WTC11 (cell line): ENCODE results near the gene PARD3B. TPM values are rescaled to one million over a fixed set of nuclear protein-coding genes. Genes with fewer than 3 reads are reported as not detected.

Source experiments
- ATAC-seq: fragments of 200-7000 bp; cut with Tn5 transposase; 2 replicates; pipeline ENCODE4 v1.10.0; 2021; ENCODE audit warnings: mild to moderate bottlenecking, moderate library complexity
- CTCF ChIA-PET: fragments of 300-600 bp; sonication (Branson Sonifier 250); formaldehyde crosslinking; loops from one replicate; lab custom pipeline; 2021; ENCODE audit warnings: antibody characterized with exemption; lab: Charles Lee
- POLR2A ChIA-PET: fragments of 350-600 bp; sonication (Branson Sonifier 250); formaldehyde crosslinking; loops from one replicate; lab custom pipeline; 2021; ENCODE audit warnings: antibody characterized with exemption; lab: Charles Lee
- DNase-seq: peaks from one replicate; pipeline ENCODE4 v3.0.0; 2021; ENCODE audit warnings: low spot score
- H3K27ac Mint-ChIP-seq: 2 replicates; pipeline ENCODE4 v1.8.0; 2021; ENCODE audit warnings: mixed read lengths
- H3K27me3 Mint-ChIP-seq: 2 replicates; pipeline ENCODE4 v1.8.0; 2021; ENCODE audit warnings: low read depth, mild to moderate bottlenecking, moderate library complexity, mixed read lengths
- H3K36me3 Mint-ChIP-seq: 2 replicates; pipeline ENCODE4 v1.8.0; 2021; ENCODE audit warnings: mixed read lengths
- H3K4me1 Mint-ChIP-seq: 2 replicates; pipeline ENCODE4 v1.8.0; 2022; ENCODE audit warnings: mixed read lengths
- H3K4me3 Mint-ChIP-seq: 2 replicates; pipeline ENCODE4 v1.8.0; 2021; ENCODE audit warnings: mild to moderate bottlenecking, moderate library complexity, mixed read lengths
- H3K9me3 Mint-ChIP-seq: 2 replicates; pipeline ENCODE4 v1.8.0; 2021; ENCODE audit warnings: mixed read lengths
- EMX1 ChIP-seq: fragments of 250-450 bp; sonication (Bioruptor Pico); IDR thresholded peaks from 2 replicates; pipeline ENCODE4 v1.8.0; 2021; ENCODE audit warnings: mild to moderate bottlenecking
- GTF2I ChIP-seq: fragments of 250-450 bp; sonication (Bioruptor Pico); conservative IDR thresholded peaks from 2 replicates; pipeline ENCODE4 v1.4.0; 2021; ENCODE audit warnings: mild to moderate bottlenecking
- MXD4 ChIP-seq: fragments of 250-450 bp; sonication (Bioruptor Pico); IDR thresholded peaks from 2 replicates; pipeline ENCODE4 v1.8.0; 2021; ENCODE audit warnings: mild to moderate bottlenecking, moderate library complexity, borderline replicate concordance
- NFE2L1 ChIP-seq: sonication (generic); formaldehyde crosslinking; IDR thresholded peaks from 2 replicates; pipeline ENCODE4 v1.8.1; 2023; ENCODE audit warnings: missing genetic modification reagents
- NFYB ChIP-seq: sonication (generic); formaldehyde crosslinking; conservative IDR thresholded peaks from 2 replicates; pipeline ENCODE4 v1.8.0; 2022; ENCODE audit warnings: low read depth, missing genetic modification reagents
- RELA ChIP-seq: sonication (generic); formaldehyde crosslinking; IDR thresholded peaks from 2 replicates; pipeline ENCODE4 v1.8.1; 2022; ENCODE audit warnings: missing genetic modification reagents, mild to moderate bottlenecking, borderline replicate concordance
- SMAD3 ChIP-seq: sonication (generic); formaldehyde crosslinking; IDR thresholded peaks from 2 replicates; pipeline ENCODE4 v1.8.0; 2022; ENCODE audit warnings: missing genetic modification reagents, mild to moderate bottlenecking, borderline replicate concordance
- ZNF138 ChIP-seq: sonication (generic); formaldehyde crosslinking; conservative IDR thresholded peaks from 2 replicates; pipeline ENCODE4 v1.8.1; 2022; ENCODE audit warnings: mild to moderate bottlenecking, moderate library complexity, missing genetic modification reagents
- ZNF263 ChIP-seq: sonication (generic); formaldehyde crosslinking; IDR thresholded peaks from 2 replicates; pipeline ENCODE4 v1.8.1; 2022; ENCODE audit warnings: low read depth, mild to moderate bottlenecking, moderate library complexity, missing genetic modification reagents
- ZNF317 ChIP-seq: sonication (generic); formaldehyde crosslinking; IDR thresholded peaks from 2 replicates; pipeline ENCODE4 v1.8.1; 2023; ENCODE audit warnings: low read depth, mild to moderate bottlenecking, moderate library complexity, missing genetic modification reagents, borderline replicate concordance
- ZNF416 ChIP-seq: fragments of 250-450 bp; sonication (Bioruptor Pico); IDR thresholded peaks from 2 replicates; pipeline ENCODE4 v1.9.0; 2021; ENCODE audit warnings: mild to moderate bottlenecking, inconsistent platforms
- total RNA-seq: library from RNA; stranded (reverse); gene quantifications from 3 replicates; pipeline ENCODE4 v1.2.3, GENCODE V29; 2021
- TF ChIP-seq, protein P1 (sequence below): sonication (generic); formaldehyde crosslinking; IDR thresholded peaks from 2 replicates; pipeline ENCODE4 v1.8.0; 2023; ENCODE audit warnings: missing genetic modification reagents, mild to moderate bottlenecking, borderline replicate concordance
- TF ChIP-seq, protein P2 (sequence below): sonication (generic); formaldehyde crosslinking; IDR thresholded peaks from 2 replicates; pipeline ENCODE4 v1.8.0; 2023; ENCODE audit warnings: missing genetic modification reagents
- TF ChIP-seq, protein P3 (sequence below): fragments of 250-450 bp; sonication (Bioruptor Pico); IDR thresholded peaks from 2 replicates; pipeline ENCODE4 v2.1.2; 2022; ENCODE audit warnings: mild to moderate bottlenecking, moderate library complexity
- TF ChIP-seq, protein P4 (sequence below): fragments of 200-600 bp; IDR thresholded peaks from 2 replicates; pipeline ENCODE4 v1.8.0; 2022; ENCODE audit warnings: antibody characterized with exemption
- TF ChIP-seq, protein P5 (sequence below): fragments of 250-450 bp; sonication (Bioruptor Pico); IDR thresholded peaks from 2 replicates; pipeline ENCODE4 v1.8.0; 2021; ENCODE audit warnings: mild to moderate bottlenecking
- TF ChIP-seq, protein P6 (sequence below): sonication (generic); formaldehyde crosslinking; IDR thresholded peaks from 2 replicates; pipeline ENCODE4 v1.8.1; 2023; ENCODE audit warnings: mild to moderate bottlenecking, missing genetic modification reagents
- TF ChIP-seq, protein P7 (sequence below): sonication (generic); formaldehyde crosslinking; IDR thresholded peaks from 2 replicates; pipeline ENCODE4 v1.8.1; 2023; ENCODE audit warnings: mild to moderate bottlenecking, missing genetic modification reagents
- TF ChIP-seq, protein P8 (sequence below): fragments of 250-450 bp; sonication (Bioruptor Pico); IDR thresholded peaks from 2 replicates; pipeline ENCODE4 v1.9.0; 2021; ENCODE audit warnings: mild to moderate bottlenecking, borderline replicate concordance

The PARD3B gene
- total RNA-seq, 1 experiment from 2014 or later, result 5.6 TPM

DNA sequence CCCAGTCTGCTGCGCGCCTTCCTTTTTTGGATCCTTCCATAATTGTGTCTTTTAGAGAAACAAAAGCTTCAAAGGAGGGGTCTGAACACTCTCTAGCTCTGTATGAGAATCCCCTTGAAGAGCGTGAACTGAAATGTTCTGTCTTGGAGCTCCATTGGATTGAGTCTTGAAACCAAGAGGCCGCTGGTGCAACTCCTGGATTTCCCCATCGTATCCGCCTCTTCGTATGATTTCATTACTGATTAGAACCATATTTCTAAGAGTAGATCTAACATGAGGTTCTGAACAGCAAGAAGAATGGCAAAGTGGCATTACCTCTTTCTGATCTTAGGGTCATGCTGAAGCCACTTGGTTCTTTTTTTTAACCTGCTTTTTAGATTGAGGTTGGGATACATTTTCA, 1105.7 kb downstream of the PARD3B start (continued):
- TF ChIP-seq, protein P1, sequence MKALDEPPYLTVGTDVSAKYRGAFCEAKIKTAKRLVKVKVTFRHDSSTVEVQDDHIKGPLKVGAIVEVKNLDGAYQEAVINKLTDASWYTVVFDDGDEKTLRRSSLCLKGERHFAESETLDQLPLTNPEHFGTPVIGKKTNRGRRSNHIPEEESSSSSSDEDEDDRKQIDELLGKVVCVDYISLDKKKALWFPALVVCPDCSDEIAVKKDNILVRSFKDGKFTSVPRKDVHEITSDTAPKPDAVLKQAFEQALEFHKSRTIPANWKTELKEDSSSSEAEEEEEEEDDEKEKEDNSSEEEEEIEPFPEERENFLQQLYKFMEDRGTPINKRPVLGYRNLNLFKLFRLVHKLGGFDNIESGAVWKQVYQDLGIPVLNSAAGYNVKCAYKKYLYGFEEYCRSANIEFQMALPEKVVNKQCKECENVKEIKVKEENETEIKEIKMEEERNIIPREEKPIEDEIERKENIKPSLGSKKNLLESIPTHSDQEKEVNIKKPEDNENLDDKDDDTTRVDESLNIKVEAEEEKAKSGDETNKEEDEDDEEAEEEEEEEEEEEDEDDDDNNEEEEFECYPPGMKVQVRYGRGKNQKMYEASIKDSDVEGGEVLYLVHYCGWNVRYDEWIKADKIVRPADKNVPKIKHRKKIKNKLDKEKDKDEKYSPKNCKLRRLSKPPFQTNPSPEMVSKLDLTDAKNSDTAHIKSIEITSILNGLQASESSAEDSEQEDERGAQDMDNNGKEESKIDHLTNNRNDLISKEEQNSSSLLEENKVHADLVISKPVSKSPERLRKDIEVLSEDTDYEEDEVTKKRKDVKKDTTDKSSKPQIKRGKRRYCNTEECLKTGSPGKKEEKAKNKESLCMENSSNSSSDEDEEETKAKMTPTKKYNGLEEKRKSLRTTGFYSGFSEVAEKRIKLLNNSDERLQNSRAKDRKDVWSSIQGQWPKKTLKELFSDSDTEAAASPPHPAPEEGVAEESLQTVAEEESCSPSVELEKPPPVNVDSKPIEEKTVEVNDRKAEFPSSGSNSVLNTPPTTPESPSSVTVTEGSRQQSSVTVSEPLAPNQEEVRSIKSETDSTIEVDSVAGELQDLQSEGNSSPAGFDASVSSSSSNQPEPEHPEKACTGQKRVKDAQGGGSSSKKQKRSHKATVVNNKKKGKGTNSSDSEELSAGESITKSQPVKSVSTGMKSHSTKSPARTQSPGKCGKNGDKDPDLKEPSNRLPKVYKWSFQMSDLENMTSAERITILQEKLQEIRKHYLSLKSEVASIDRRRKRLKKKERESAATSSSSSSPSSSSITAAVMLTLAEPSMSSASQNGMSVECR (CRISPR knock-in tag), result no peak
- TF ChIP-seq ZNF317, result no peak
- no peak for TF ChIP-seq SMAD3 (CRISPR knock-in tag)
- TF ChIP-seq, protein P2, sequence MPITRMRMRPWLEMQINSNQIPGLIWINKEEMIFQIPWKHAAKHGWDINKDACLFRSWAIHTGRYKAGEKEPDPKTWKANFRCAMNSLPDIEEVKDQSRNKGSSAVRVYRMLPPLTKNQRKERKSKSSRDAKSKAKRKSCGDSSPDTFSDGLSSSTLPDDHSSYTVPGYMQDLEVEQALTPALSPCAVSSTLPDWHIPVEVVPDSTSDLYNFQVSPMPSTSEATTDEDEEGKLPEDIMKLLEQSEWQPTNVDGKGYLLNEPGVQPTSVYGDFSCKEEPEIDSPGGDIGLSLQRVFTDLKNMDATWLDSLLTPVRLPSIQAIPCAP (CRISPR knock-in tag), result no peak
- TF ChIP-seq, protein P3, sequence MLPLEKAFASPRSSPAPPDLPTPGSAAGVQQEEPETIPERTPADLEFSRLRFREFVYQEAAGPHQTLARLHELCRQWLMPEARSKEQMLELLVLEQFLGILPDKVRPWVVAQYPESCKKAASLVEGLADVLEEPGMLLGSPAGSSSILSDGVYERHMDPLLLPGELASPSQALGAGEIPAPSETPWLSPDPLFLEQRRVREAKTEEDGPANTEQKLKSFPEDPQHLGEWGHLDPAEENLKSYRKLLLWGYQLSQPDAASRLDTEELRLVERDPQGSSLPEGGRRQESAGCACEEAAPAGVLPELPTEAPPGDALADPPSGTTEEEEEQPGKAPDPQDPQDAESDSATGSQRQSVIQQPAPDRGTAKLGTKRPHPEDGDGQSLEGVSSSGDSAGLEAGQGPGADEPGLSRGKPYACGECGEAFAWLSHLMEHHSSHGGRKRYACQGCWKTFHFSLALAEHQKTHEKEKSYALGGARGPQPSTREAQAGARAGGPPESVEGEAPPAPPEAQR (CRISPR knock-in tag), result no peak
- no peak for TF ChIP-seq NFE2L1
- no peak for TF ChIP-seq ZNF263 (CRISPR knock-in tag)
- no peak for TF ChIP-seq ZNF416 (CRISPR knock-in tag)
- no peak for TF ChIP-seq EMX1 (CRISPR knock-in tag)
- TF ChIP-seq NFYB (CRISPR knock-in tag), result no peak
- TF ChIP-seq, all 79 proteins: peak for 0

DNA sequence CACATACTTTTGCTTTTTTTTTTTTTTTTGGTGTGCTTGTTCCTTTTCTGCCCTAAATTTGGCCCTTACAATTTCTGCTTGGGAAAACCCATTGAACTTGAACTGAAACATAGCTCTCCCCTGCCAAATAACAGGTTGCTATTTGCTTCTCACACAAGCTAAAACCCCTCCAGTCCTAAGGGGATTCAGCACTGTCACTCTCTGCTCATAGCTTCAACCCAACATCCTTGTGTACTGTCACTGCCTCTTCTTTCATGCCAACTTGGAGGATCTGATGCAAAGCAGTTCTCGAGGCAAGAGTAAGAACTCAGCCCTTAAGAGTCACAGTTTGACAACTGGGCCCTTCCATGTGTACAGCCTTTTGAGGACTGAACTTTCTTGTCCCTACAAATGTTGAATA, 1106.4 kb downstream of the PARD3B start:
- DNase-seq (no peak), ATAC-seq (no peak)
- Mint-ChIP-seq H3K36me3 (no peaks in the 10 kb centered on the region), H3K27ac (no peak overlapping the region), H3K4me1 (peaks cover 31% of the 10 kb centered on the region), H3K27me3 (peaks cover 3% of the 10 kb centered on the region), H3K9me3 (peaks cover 8% of the 10 kb centered on the region), H3K4me3 (no peak overlapping the region)
- ChIA-PET POLR2A (interaction anchor here (0.6 kb wide), 1 partner anchor 32 kb away, joined by 11 read pairs; no protein-coding TSS in a partner anchor), CTCF (interaction anchor here (1.0 to 1.2 kb wide), 2 partner anchors 9 to 24 kb away, joined by 4 to 7 read pairs; no protein-coding TSS in a partner anchor)
- TF ChIP-seq, protein P4, sequence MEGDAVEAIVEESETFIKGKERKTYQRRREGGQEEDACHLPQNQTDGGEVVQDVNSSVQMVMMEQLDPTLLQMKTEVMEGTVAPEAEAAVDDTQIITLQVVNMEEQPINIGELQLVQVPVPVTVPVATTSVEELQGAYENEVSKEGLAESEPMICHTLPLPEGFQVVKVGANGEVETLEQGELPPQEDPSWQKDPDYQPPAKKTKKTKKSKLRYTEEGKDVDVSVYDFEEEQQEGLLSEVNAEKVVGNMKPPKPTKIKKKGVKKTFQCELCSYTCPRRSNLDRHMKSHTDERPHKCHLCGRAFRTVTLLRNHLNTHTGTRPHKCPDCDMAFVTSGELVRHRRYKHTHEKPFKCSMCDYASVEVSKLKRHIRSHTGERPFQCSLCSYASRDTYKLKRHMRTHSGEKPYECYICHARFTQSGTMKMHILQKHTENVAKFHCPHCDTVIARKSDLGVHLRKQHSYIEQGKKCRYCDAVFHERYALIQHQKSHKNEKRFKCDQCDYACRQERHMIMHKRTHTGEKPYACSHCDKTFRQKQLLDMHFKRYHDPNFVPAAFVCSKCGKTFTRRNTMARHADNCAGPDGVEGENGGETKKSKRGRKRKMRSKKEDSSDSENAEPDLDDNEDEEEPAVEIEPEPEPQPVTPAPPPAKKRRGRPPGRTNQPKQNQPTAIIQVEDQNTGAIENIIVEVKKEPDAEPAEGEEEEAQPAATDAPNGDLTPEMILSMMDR, result no peak
- TF ChIP-seq GTF2I (CRISPR knock-in tag) (no peak), SMAD3 (CRISPR knock-in tag) (no peak), MXD4 (CRISPR knock-in tag) (no peak), RELA (CRISPR knock-in tag) (no peak), ZNF138 (CRISPR knock-in tag) (no peak)
- TF ChIP-seq, protein P5, sequence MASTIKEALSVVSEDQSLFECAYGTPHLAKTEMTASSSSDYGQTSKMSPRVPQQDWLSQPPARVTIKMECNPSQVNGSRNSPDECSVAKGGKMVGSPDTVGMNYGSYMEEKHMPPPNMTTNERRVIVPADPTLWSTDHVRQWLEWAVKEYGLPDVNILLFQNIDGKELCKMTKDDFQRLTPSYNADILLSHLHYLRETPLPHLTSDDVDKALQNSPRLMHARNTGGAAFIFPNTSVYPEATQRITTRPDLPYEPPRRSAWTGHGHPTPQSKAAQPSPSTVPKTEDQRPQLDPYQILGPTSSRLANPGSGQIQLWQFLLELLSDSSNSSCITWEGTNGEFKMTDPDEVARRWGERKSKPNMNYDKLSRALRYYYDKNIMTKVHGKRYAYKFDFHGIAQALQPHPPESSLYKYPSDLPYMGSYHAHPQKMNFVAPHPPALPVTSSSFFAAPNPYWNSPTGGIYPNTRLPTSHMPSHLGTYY, result no peak
- TF ChIP-seq, protein P6, sequence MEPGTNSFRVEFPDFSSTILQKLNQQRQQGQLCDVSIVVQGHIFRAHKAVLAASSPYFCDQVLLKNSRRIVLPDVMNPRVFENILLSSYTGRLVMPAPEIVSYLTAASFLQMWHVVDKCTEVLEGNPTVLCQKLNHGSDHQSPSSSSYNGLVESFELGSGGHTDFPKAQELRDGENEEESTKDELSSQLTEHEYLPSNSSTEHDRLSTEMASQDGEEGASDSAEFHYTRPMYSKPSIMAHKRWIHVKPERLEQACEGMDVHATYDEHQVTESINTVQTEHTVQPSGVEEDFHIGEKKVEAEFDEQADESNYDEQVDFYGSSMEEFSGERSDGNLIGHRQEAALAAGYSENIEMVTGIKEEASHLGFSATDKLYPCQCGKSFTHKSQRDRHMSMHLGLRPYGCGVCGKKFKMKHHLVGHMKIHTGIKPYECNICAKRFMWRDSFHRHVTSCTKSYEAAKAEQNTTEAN (CRISPR knock-in tag), result no peak
- TF ChIP-seq, protein P7, sequence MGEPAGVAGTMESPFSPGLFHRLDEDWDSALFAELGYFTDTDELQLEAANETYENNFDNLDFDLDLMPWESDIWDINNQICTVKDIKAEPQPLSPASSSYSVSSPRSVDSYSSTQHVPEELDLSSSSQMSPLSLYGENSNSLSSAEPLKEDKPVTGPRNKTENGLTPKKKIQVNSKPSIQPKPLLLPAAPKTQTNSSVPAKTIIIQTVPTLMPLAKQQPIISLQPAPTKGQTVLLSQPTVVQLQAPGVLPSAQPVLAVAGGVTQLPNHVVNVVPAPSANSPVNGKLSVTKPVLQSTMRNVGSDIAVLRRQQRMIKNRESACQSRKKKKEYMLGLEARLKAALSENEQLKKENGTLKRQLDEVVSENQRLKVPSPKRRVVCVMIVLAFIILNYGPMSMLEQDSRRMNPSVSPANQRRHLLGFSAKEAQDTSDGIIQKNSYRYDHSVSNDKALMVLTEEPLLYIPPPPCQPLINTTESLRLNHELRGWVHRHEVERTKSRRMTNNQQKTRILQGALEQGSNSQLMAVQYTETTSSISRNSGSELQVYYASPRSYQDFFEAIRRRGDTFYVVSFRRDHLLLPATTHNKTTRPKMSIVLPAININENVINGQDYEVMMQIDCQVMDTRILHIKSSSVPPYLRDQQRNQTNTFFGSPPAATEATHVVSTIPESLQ, result no peak
- TF ChIP-seq, protein P8, sequence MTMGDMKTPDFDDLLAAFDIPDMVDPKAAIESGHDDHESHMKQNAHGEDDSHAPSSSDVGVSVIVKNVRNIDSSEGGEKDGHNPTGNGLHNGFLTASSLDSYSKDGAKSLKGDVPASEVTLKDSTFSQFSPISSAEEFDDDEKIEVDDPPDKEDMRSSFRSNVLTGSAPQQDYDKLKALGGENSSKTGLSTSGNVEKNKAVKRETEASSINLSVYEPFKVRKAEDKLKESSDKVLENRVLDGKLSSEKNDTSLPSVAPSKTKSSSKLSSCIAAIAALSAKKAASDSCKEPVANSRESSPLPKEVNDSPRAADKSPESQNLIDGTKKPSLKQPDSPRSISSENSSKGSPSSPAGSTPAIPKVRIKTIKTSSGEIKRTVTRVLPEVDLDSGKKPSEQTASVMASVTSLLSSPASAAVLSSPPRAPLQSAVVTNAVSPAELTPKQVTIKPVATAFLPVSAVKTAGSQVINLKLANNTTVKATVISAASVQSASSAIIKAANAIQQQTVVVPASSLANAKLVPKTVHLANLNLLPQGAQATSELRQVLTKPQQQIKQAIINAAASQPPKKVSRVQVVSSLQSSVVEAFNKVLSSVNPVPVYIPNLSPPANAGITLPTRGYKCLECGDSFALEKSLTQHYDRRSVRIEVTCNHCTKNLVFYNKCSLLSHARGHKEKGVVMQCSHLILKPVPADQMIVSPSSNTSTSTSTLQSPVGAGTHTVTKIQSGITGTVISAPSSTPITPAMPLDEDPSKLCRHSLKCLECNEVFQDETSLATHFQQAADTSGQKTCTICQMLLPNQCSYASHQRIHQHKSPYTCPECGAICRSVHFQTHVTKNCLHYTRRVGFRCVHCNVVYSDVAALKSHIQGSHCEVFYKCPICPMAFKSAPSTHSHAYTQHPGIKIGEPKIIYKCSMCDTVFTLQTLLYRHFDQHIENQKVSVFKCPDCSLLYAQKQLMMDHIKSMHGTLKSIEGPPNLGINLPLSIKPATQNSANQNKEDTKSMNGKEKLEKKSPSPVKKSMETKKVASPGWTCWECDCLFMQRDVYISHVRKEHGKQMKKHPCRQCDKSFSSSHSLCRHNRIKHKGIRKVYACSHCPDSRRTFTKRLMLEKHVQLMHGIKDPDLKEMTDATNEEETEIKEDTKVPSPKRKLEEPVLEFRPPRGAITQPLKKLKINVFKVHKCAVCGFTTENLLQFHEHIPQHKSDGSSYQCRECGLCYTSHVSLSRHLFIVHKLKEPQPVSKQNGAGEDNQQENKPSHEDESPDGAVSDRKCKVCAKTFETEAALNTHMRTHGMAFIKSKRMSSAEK (CRISPR knock-in tag), result no peak
